Measurements from ENCODE around the gene CCDC97.
"Not testable (repeated sequence)": the region's sequence is repeated elsewhere in the genome, so short reads cannot be mapped to it uniquely, and the experiment has no call there.

CCDC97 gene

GRCh38 chr19:41334793-41335192, 24.8 kb downstream of the CCDC97 start:
- Mint-ChIP-seq H3K27me3 (no peaks in the 10 kb centered on the region), H3K4me3 (no peak overlapping the region), H3K9me3 (no peaks in the 10 kb centered on the region), H3K27ac (peak overlapping the region; percentile 27), H3K4me1 (peaks cover 36% of the 10 kb centered on the region), H3K36me3 (peaks cover 12% of the 10 kb centered on the region)

- H3K4me3 Mint-ChIP-seq = no peak overlapping the region
- no peaks in the 10 kb centered on the region for H3K9me3 Mint-ChIP-seq
- H3K36me3 Mint-ChIP-seq = peaks cover 12% of the 10 kb centered on the region
- H3K27me3 Mint-ChIP-seq = no peaks in the 10 kb centered on the region
- peak overlapping the region; percentile 51 for H3K27ac Mint-ChIP-seq
- peaks cover 35% of the 10 kb centered on the region for H3K4me1 Mint-ChIP-seq
These were observed 25.5 kb downstream of the CCDC97 start for GRCh38 chr19:41335467-41335866.

- peaks cover 35% of the 10 kb centered on the region for H3K4me1 Mint-ChIP-seq
- peak overlapping the region; percentile 30 for H3K27ac Mint-ChIP-seq
These were observed 30.0 kb downstream of the CCDC97 start for GRCh38 chr19:41339936-41340335.

GRCh38 chr19:41341669-41342490, 31.9 kb downstream of the CCDC97 start:
- peaks cover 40% of the 10 kb centered on the region for H3K4me1 Mint-ChIP-seq
- H3K4me3 Mint-ChIP-seq = peak overlapping the region; percentile 26
- peaks cover 8% of the 10 kb centered on the region for H3K36me3 Mint-ChIP-seq
- no peaks in the 10 kb centered on the region for H3K27me3 Mint-ChIP-seq
- no peaks in the 10 kb centered on the region for H3K9me3 Mint-ChIP-seq
- H3K27ac Mint-ChIP-seq = peak overlapping the region; percentile 35

More at GRCh38 chr19:41339936-41340335, 30.0 kb downstream of the CCDC97 start:
- Mint-ChIP-seq H3K4me3 (no peak overlapping the region), H3K9me3 (no peaks in the 10 kb centered on the region), H3K36me3 (peaks cover 8% of the 10 kb centered on the region), H3K27me3 (no peaks in the 10 kb centered on the region)

- Mint-ChIP-seq H3K27me3 (no peaks in the 10 kb centered on the region), H3K4me1 (peaks cover 47% of the 10 kb centered on the region), H3K27ac (peak overlapping the region; percentile 23), H3K36me3 (peaks cover 14% of the 10 kb centered on the region), H3K4me3 (no peak overlapping the region), H3K9me3 (no peaks in the 10 kb centered on the region)
These were observed 34.2 kb downstream of the CCDC97 start for GRCh38 chr19:41344162-41344561.

- not testable (repeated sequence) for H3K27ac Mint-ChIP-seq, H3K9me3 Mint-ChIP-seq, H3K4me3 Mint-ChIP-seq, H3K36me3 Mint-ChIP-seq, H3K27me3 Mint-ChIP-seq
- peaks cover 55% of the 10 kb centered on the region for H3K4me1 Mint-ChIP-seq
These were observed 36.9 kb downstream of the CCDC97 start for GRCh38 chr19:41346916-41347315.

GRCh38 chr19:41350735-41351338, 40.9 kb downstream of the CCDC97 start:
- Mint-ChIP-seq H3K27me3 (no peaks in the 10 kb centered on the region), H3K27ac (peak overlapping the region; percentile 80), H3K4me1 (peaks cover 48% of the 10 kb centered on the region), H3K4me3 (peak overlapping the region; percentile 95), H3K36me3 (peaks cover 6% of the 10 kb centered on the region), H3K9me3 (no peaks in the 10 kb centered on the region)

GRCh38 chr19:41351339-41352245, 41.6 kb downstream of the CCDC97 start:
- H3K9me3 Mint-ChIP-seq = no peaks in the 10 kb centered on the region
- H3K4me1 Mint-ChIP-seq = peaks cover 51% of the 10 kb centered on the region
- H3K27me3 Mint-ChIP-seq = no peaks in the 10 kb centered on the region
- peaks cover 6% of the 10 kb centered on the region for H3K36me3 Mint-ChIP-seq
- peak overlapping the region; percentile 97 for H3K27ac Mint-ChIP-seq
- peak overlapping the region; percentile 95 for H3K4me3 Mint-ChIP-seq

- H3K9me3 Mint-ChIP-seq = no peaks in the 10 kb centered on the region
- H3K4me3 Mint-ChIP-seq = peak overlapping the region; percentile 95
- no peaks in the 10 kb centered on the region for H3K27me3 Mint-ChIP-seq
- peak overlapping the region; percentile 97 for H3K27ac Mint-ChIP-seq
- peaks cover 54% of the 10 kb centered on the region for H3K4me1 Mint-ChIP-seq
- H3K36me3 Mint-ChIP-seq = peaks cover 6% of the 10 kb centered on the region
These were observed 42.3 kb downstream of the CCDC97 start for GRCh38 chr19:41352279-41352608.

GRCh38 chr19:41352609-41353465, 42.9 kb downstream of the CCDC97 start:
- Mint-ChIP-seq H3K36me3 (peaks cover 6% of the 10 kb centered on the region), H3K4me1 (peaks cover 60% of the 10 kb centered on the region), H3K27ac (peak overlapping the region; percentile 97), H3K4me3 (peak overlapping the region; percentile 95), H3K27me3 (no peaks in the 10 kb centered on the region), H3K9me3 (no peaks in the 10 kb centered on the region)

- H3K27ac Mint-ChIP-seq = peak within 1 kb of the TSS; percentile 88
- peaks cover 3% of the 10 kb centered on the region for H3K36me3 Mint-ChIP-seq
- peaks cover 63% of the 10 kb centered on the region for H3K4me1 Mint-ChIP-seq
- H3K4me3 Mint-ChIP-seq = peak within 1 kb of the TSS; percentile 95
- no peaks in the 10 kb centered on the region for H3K9me3 Mint-ChIP-seq
- H3K27me3 Mint-ChIP-seq = no peaks in the 10 kb centered on the region
These were observed 43.7 kb downstream of the CCDC97 start, which contains the start of gene TGFB1 for GRCh38 chr19:41353466-41354342. Gene TGFB1, minus strand, starts transcription at chr19:41353922. Its CDS starts 878 bp downstream, at chr19:41353044.

GRCh38 chr19:41354343-41354953, 44.5 kb downstream of the CCDC97 start:
- no peaks in the 10 kb centered on the region for H3K27me3 Mint-ChIP-seq
- no peaks in the 10 kb centered on the region for H3K9me3 Mint-ChIP-seq
- H3K27ac Mint-ChIP-seq = peak overlapping the region; percentile 88
- H3K4me3 Mint-ChIP-seq = peak overlapping the region; percentile 91
- no peaks in the 10 kb centered on the region for H3K36me3 Mint-ChIP-seq
- peaks cover 56% of the 10 kb centered on the region for H3K4me1 Mint-ChIP-seq

- Mint-ChIP-seq H3K4me3 (peak overlapping the region; percentile 65), H3K27ac (peak overlapping the region; percentile 69), H3K36me3 (no peaks in the 10 kb centered on the region), H3K27me3 (no peaks in the 10 kb centered on the region), H3K9me3 (no peaks in the 10 kb centered on the region), H3K4me1 (peaks cover 54% of the 10 kb centered on the region)
These were observed 45.1 kb downstream of the CCDC97 start for GRCh38 chr19:41355035-41355434.

GRCh38 chr19:41355802-41356201, 45.8 kb downstream of the CCDC97 start:
- Mint-ChIP-seq H3K27ac (peak overlapping the region; percentile 93), H3K27me3 (no peaks in the 10 kb centered on the region), H3K36me3 (no peaks in the 10 kb centered on the region), H3K9me3 (no peaks in the 10 kb centered on the region), H3K4me1 (peaks cover 53% of the 10 kb centered on the region), H3K4me3 (peak overlapping the region; percentile 75)
